K562 (cell line): ENCODE results near the gene ANO8. TPM values are rescaled to one million over a fixed set of nuclear protein-coding genes. Genes with fewer than 3 reads are reported as not detected.
A peak's percentile ranks its signal among the peaks of the same experiment; 100 is the strongest.

Experiments
- ATF1 ChIP-seq, 2 experiments: fragments of 450-650 bp in 1 of 2; IDR thresholded peaks; 2 replicates each; pipeline ENCODE4 v1.6.1; 2016; ENCODE audit warnings: missing compliant biosample characterization in 1 of 2, missing genetic modification characterization in 1 of 2
- CHCHD3 ChIP-seq: fragments of 250-450 bp; sonication (Bioruptor Pico); IDR thresholded peaks from 2 replicates; pipeline ENCODE4 v2.1.2; 2022; ENCODE audit warnings: mild to moderate bottlenecking
- CHD7 ChIP-seq: fragments of 200-600 bp; sonication (generic); IDR thresholded peaks from one replicate; pipeline ENCODE4 v1.6.1; 2012; ENCODE audit warnings: mild to moderate bottlenecking, low read depth, low read length, inconsistent platforms
- COPS2 ChIP-seq: fragments of 450-650 bp; conservative IDR thresholded peaks from 2 replicates; pipeline ENCODE4 v1.6.1; 2016; ENCODE audit warnings: mild to moderate bottlenecking, moderate library complexity
- HMGXB4 ChIP-seq: sonication (generic); formaldehyde crosslinking; IDR thresholded peaks from 2 replicates; pipeline ENCODE4 v1.8.1; 2023; ENCODE audit warnings: mild to moderate bottlenecking, missing genetic modification reagents
- KHSRP ChIP-seq: fragments of 450-650 bp; IDR thresholded peaks from 2 replicates; pipeline ENCODE4 v1.6.1; 2017
- TRIM25 ChIP-seq: fragments of 450-650 bp; IDR thresholded peaks from 2 replicates; pipeline ENCODE4 v1.7.0; 2016; ENCODE audit warnings: borderline replicate concordance
- USF1 ChIP-seq: sonication (generic); formaldehyde crosslinking; IDR thresholded peaks from 2 replicates; pipeline ENCODE4 v1.9.0; 2022; ENCODE audit warnings: mild to moderate bottlenecking, missing genetic modification reagents
- ZNF444 ChIP-seq: fragments of 250-450 bp; sonication (Bioruptor Pico); IDR thresholded peaks from 2 replicates; pipeline ENCODE4 v1.4.0; 2020; ENCODE audit warnings: mild to moderate bottlenecking, moderate library complexity
- polyA plus RNA-seq, 8 experiments: library from polyadenylated mRNA; depleted of rRNA in 4 of 8; stranded (reverse) in 5 of 8; unstranded in 3 of 8; fragments of >200 nt; fragmentation: Nextera tagmentation in 2 of 8; fragmentation: Illumina TruSeq in 1 of 8; extraction: Ambion mirVana in 2 of 8; extraction: Trizol in 1 of 8; gene quantifications; 2 replicates each; pipeline versions ENCODE4 v1.2.1 to v1.2.3, GENCODE V29; 2011 to 2014; ENCODE audit warnings: inconsistent platforms in 1 of 8, missing spikeins in 1 of 8
- total RNA-seq, 7 experiments: library from RNA; depleted of rRNA in 6 of 7; stranded (reverse); fragments of >200 nt in 6 of 7; fragmentation: Illumina TruSeq in 2 of 7; extraction: Trizol in 2 of 7; gene quantifications; 2 replicates each; pipeline versions ENCODE4 v1.2.1 to v1.2.3, GENCODE V29; 2011 to 2021; ENCODE audit warnings: low replicate concordance in 1 of 7

Gene ANO8
- total and polyA plus RNA-seq, 9 of the 15 experiments (the other 6 are each of a cell fraction or from before 2014, with no cell fraction given), result 0.07 to 7.6 (median 2.3) TPM; not detected in 1

- no peak for TF ChIP-seq TRIM25
- no peak for TF ChIP-seq CHCHD3 (CRISPR knock-in tag)
- TF ChIP-seq COPS2, result no peak
- no peak for TF ChIP-seq ATF1 (CRISPR knock-in tag; IDR thresholded peaks at IDR 0.05)
- 0 out of 2 replicates have a peak, but pooled peaks have one; percentile 54 for TF ChIP-seq ATF1 (tag; IDR thresholded peaks at IDR 0.05)
- TF ChIP-seq ZNF444 (CRISPR knock-in tag), result no peak
- no peak; the same call in 1 of the 2 replicates for TF ChIP-seq HMGXB4 (CRISPR knock-in tag)
- no peak for TF ChIP-seq CHD7
- TF ChIP-seq KHSRP, result no peak
- TF ChIP-seq USF1 (CRISPR knock-in tag), result no peak; the same call in 1 of the 2 replicates
Observed at GRCh38 chr19:17332677-17333581, 1.7 kb downstream of the ANO8 start (continued).
